HepG2 (cell line): ENCODE measurements around the gene USP7. TPM values are rescaled to one million over a fixed set of nuclear protein-coding genes. Genes with fewer than 3 reads are reported as not detected.

Experiments
- ATM ChIP-seq: fragments of 450-650 bp; IDR thresholded peaks from 2 replicates; pipeline ENCODE4 v1.7.1; 2017; ENCODE audit warnings: mild to moderate bottlenecking, borderline replicate concordance
- BRD4 ChIP-seq: sonication (generic); formaldehyde crosslinking; IDR thresholded peaks from 2 replicates; pipeline ENCODE4 v1.4.0; 2020; ENCODE audit warnings: missing genetic modification reagents
- CCAR2 ChIP-seq: fragments of 200-400 bp; formaldehyde crosslinking; optimal IDR thresholded peaks from 2 replicates; pipeline ENCODE3; 2018; ENCODE audit warnings: low read depth, mild to moderate bottlenecking, low read length, moderate library complexity
- HNRNPUL1 ChIP-seq: fragments of 200-400 bp; formaldehyde crosslinking; IDR thresholded peaks from 2 replicates; pipeline ENCODE4 v1.6.1; 2017; ENCODE audit warnings: low read depth, mild to moderate bottlenecking, low read length, moderate library complexity
- JUNB ChIP-seq: sonication (generic); formaldehyde crosslinking; IDR thresholded peaks from 2 replicates; pipeline ENCODE4 v1.8.0; 2022; ENCODE audit warnings: missing genetic modification reagents, mild to moderate bottlenecking, borderline replicate concordance
- MIER2 ChIP-seq: IDR thresholded peaks from 2 replicates; pipeline ENCODE4 v1.6.1; 2016; ENCODE audit warnings: missing biosample characterization, missing genetic modification reagents
- REXO4 ChIP-seq: sonication (generic); formaldehyde crosslinking; IDR thresholded peaks from 2 replicates; pipeline ENCODE4 v1.8.0; 2022; ENCODE audit warnings: missing genetic modification reagents, mild to moderate bottlenecking, borderline replicate concordance
- SMC3 ChIP-seq: IDR thresholded peaks from 2 replicates; pipeline ENCODE4 v1.6.1; 2011; ENCODE audit warnings: low read length, improper control_type of control experiment
- SPEN ChIP-seq: sonication (generic); formaldehyde crosslinking; IDR thresholded peaks from 2 replicates; pipeline ENCODE4 v1.5.1; 2020; ENCODE audit warnings: low read depth, mild to moderate bottlenecking, missing genetic modification reagents
- ZNF224 ChIP-seq: sonication (generic); formaldehyde crosslinking; IDR thresholded peaks from 2 replicates; pipeline ENCODE4 v1.5.0; 2020; ENCODE audit warnings: mild to moderate bottlenecking, missing genetic modification reagents
- ZNF577 ChIP-seq: sonication (generic); formaldehyde crosslinking; IDR thresholded peaks from 2 replicates; pipeline ENCODE4 v1.4.0; 2020; ENCODE audit warnings: mild to moderate bottlenecking, low read depth, missing genetic modification reagents, borderline replicate concordance
- polyA plus RNA-seq, 8 experiments: library from polyadenylated mRNA; depleted of rRNA in 3 of 8; stranded (reverse) in 7 of 8; unstranded in 1 of 8; fragments of >200 nt; fragmentation: Illumina TruSeq in 4 of 8; extraction: Trizol in 4 of 8; gene quantifications; 2 replicates each; pipeline versions ENCODE4 v1.2.1 to v1.2.3, GENCODE V29; 2011 to 2016; ENCODE audit warnings: low read depth in 4 of 8, missing spikeins in 1 of 8, mixed read lengths in 1 of 8; ENCODE audit not compliant: insufficient read depth in 1 of 8
- total RNA-seq, 5 experiments: library from RNA; depleted of rRNA; stranded (reverse); fragments of >200 nt; fragmentation: Illumina TruSeq; extraction: Trizol; gene quantifications; 2 replicates each; pipeline ENCODE4 v1.2.3, GENCODE V29; 2016; ENCODE audit warnings: low read depth in 1 of 5
- TF ChIP-seq, protein P1 (sequence below): sonication (generic); formaldehyde crosslinking; IDR thresholded peaks from 2 replicates; pipeline ENCODE4 v1.5.0; 2020; ENCODE audit warnings: mild to moderate bottlenecking, missing genetic modification reagents
- TF ChIP-seq, protein P2 (sequence below): sonication (generic); formaldehyde crosslinking; IDR thresholded peaks from 2 replicates; pipeline ENCODE4 v1.5.0; 2020; ENCODE audit warnings: mild to moderate bottlenecking, missing genetic modification reagents
- TF ChIP-seq, protein P3 (sequence below): sonication (generic); formaldehyde crosslinking; IDR thresholded peaks from 2 replicates; pipeline ENCODE4 v1.9.0; 2021; ENCODE audit warnings: missing genetic modification reagents, borderline replicate concordance
- TF ChIP-seq, protein P4 (sequence below): sonication (generic); formaldehyde crosslinking; IDR thresholded peaks from 2 replicates; pipeline ENCODE4 v1.4.0; 2020; ENCODE audit warnings: mild to moderate bottlenecking, low read depth, missing genetic modification reagents
- TF ChIP-seq, protein P5 (sequence below): sonication (generic); formaldehyde crosslinking; IDR thresholded peaks from 2 replicates; pipeline ENCODE4 v1.4.0; 2020; ENCODE audit warnings: missing genetic modification reagents

The USP7 gene
- total and polyA plus RNA-seq, 2 of the 13 experiments (the other 11 are each of a cell fraction or from before 2014, with no cell fraction given): 52.5 to 173 TPM

DNA sequence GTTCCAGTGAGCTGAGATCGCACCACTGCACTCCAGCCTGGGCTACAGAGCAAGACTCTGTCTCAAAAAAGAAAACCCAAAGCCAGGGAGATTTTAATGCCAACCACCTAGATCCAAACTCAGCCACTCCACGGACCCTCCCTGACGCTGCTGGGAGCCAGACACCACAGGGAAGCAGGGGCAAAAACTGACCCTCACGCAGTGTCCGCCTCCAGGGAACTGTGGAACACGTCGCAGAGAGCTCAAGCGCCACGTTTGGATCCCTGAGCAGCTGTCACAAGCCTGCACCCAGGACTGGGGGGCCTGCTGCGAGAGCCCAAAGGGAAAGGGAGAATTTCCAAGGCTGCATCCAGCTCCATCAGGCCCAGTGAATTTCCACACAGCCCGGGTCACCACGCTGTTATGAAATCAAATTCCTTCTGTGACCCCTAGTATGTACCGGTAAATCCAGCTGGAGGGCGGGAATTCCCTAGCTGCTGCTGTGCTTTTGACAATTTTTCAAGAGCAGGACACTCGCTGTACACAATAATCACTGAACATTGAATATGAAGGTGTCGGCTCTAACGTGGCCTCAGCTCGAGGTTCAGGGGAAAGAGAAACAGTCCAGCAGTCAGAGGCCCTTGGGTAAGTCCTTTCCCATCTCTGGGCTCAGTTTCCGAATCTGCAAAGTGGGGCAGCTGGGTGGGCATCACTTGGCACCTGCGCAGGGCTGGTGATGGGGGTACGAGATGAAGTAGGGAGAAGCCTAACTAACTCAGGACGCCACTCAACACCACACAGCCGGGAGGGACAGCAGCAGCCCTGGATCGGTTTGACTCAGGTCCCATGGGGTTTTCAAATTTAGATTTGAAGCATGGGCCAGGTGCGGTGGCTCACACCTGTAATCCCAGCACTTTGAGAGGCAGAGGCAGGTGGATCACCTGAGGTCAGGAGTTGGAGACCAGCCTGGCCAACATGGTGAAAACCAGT lies 103.5 kb downstream of the USP7 start (continued):
- TF ChIP-seq ZNF224: 0 out of 2 replicates have a peak, but pooled peaks have one; percentile 83
- no peak for TF ChIP-seq JUNB
- no peak for TF ChIP-seq ATM
- TF ChIP-seq SPEN: peak; percentile 35; the same call in 1 of the 2 replicates
- no peak for TF ChIP-seq REXO4 (CRISPR knock-in tag)
- no peak for TF ChIP-seq CCAR2
- TF ChIP-seq, protein P1, sequence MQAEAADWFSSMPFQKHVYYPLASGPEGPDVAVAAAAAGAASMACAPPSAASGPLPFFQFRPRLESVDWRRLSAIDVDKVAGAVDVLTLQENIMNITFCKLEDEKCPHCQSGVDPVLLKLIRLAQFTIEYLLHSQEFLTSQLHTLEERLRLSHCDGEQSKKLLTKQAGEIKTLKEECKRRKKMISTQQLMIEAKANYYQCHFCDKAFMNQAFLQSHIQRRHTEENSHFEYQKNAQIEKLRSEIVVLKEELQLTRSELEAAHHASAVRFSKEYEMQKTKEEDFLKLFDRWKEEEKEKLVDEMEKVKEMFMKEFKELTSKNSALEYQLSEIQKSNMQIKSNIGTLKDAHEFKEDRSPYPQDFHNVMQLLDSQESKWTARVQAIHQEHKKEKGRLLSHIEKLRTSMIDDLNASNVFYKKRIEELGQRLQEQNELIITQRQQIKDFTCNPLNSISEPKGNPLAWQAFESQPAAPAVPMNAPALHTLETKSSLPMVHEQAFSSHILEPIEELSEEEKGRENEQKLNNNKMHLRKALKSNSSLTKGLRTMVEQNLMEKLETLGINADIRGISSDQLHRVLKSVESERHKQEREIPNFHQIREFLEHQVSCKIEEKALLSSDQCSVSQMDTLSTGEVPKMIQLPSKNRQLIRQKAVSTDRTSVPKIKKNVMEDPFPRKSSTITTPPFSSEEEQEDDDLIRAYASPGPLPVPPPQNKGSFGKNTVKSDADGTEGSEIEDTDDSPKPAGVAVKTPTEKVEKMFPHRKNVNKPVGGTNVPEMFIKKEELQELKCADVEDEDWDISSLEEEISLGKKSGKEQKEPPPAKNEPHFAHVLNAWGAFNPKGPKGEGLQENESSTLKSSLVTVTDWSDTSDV (CRISPR knock-in tag): no peak
- TF ChIP-seq MIER2 (CRISPR knock-in tag): peak; percentile 65; the same call in 1 of the 2 replicates
- TF ChIP-seq, protein P2, sequence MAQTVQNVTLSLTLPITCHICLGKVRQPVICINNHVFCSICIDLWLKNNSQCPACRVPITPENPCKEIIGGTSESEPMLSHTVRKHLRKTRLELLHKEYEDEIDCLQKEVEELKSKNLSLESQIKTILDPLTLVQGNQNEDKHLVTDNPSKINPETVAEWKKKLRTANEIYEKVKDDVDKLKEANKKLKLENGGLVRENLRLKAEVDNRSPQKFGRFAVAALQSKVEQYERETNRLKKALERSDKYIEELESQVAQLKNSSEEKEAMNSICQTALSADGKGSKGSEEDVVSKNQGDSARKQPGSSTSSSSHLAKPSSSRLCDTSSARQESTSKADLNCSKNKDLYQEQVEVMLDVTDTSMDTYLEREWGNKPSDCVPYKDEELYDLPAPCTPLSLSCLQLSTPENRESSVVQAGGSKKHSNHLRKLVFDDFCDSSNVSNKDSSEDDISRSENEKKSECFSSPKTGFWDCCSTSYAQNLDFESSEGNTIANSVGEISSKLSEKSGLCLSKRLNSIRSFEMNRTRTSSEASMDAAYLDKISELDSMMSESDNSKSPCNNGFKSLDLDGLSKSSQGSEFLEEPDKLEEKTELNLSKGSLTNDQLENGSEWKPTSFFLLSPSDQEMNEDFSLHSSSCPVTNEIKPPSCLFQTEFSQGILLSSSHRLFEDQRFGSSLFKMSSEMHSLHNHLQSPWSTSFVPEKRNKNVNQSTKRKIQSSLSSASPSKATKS: no peak
- no peak for TF ChIP-seq SMC3
- TF ChIP-seq, protein P3, sequence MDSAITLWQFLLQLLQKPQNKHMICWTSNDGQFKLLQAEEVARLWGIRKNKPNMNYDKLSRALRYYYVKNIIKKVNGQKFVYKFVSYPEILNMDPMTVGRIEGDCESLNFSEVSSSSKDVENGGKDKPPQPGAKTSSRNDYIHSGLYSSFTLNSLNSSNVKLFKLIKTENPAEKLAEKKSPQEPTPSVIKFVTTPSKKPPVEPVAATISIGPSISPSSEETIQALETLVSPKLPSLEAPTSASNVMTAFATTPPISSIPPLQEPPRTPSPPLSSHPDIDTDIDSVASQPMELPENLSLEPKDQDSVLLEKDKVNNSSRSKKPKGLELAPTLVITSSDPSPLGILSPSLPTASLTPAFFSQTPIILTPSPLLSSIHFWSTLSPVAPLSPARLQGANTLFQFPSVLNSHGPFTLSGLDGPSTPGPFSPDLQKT (CRISPR knock-in tag): no peak
- TF ChIP-seq HNRNPUL1: no peak
- TF ChIP-seq ZNF577 (CRISPR knock-in tag): no peak
- no peak for TF ChIP-seq BRD4
- TF ChIP-seq, protein P4, sequence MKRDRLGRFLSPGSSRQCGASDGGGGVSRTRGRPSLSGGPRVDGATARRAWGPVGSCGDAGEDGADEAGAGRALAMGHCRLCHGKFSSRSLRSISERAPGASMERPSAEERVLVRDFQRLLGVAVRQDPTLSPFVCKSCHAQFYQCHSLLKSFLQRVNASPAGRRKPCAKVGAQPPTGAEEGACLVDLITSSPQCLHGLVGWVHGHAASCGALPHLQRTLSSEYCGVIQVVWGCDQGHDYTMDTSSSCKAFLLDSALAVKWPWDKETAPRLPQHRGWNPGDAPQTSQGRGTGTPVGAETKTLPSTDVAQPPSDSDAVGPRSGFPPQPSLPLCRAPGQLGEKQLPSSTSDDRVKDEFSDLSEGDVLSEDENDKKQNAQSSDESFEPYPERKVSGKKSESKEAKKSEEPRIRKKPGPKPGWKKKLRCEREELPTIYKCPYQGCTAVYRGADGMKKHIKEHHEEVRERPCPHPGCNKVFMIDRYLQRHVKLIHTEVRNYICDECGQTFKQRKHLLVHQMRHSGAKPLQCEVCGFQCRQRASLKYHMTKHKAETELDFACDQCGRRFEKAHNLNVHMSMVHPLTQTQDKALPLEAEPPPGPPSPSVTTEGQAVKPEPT (CRISPR knock-in tag): no peak
- TF ChIP-seq, protein P5, sequence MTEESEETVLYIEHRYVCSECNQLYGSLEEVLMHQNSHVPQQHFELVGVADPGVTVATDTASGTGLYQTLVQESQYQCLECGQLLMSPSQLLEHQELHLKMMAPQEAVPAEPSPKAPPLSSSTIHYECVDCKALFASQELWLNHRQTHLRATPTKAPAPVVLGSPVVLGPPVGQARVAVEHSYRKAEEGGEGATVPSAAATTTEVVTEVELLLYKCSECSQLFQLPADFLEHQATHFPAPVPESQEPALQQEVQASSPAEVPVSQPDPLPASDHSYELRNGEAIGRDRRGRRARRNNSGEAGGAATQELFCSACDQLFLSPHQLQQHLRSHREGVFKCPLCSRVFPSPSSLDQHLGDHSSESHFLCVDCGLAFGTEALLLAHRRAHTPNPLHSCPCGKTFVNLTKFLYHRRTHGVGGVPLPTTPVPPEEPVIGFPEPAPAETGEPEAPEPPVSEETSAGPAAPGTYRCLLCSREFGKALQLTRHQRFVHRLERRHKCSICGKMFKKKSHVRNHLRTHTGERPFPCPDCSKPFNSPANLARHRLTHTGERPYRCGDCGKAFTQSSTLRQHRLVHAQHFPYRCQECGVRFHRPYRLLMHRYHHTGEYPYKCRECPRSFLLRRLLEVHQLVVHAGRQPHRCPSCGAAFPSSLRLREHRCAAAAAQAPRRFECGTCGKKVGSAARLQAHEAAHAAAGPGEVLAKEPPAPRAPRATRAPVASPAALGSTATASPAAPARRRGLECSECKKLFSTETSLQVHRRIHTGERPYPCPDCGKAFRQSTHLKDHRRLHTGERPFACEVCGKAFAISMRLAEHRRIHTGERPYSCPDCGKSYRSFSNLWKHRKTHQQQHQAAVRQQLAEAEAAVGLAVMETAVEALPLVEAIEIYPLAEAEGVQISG (CRISPR knock-in tag): peak; percentile 73; the same call in 1 of the 2 replicates
